HL-60 (cell line): ENCODE results near the gene MBD5.
"Not testable (repeated sequence)": the region's sequence is repeated elsewhere in the genome, so short reads cannot be mapped to it uniquely, and the experiment has no call there.

ENCODE experiments used
- DNase-seq, 2 experiments: peaks; one replicate each; pipeline ENCODE4 v3.0.0-alpha.2; 2010 to 2020; ENCODE audit warnings: low read depth in 1 of 2, low spot score in 1 of 2
- H3K27ac ChIP-seq: fragments of 250-450 bp; sonication (Bioruptor Pico); replicated peaks from 2 replicates; pipeline ENCODE4 v1.5.1; 2020; ENCODE audit warnings: mild to moderate bottlenecking, moderate library complexity
- H3K27me3 ChIP-seq: fragments of 250-450 bp; sonication (Bioruptor Pico); 2 replicates; pipeline ENCODE4 v1.5.1; 2021; ENCODE audit warnings: mild to moderate bottlenecking, moderate library complexity; ENCODE audit not compliant: insufficient read depth, poor library complexity, severe bottlenecking
- H3K4me3 ChIP-seq: replicated peaks from 2 replicates; pipeline ENCODE4 v1.5.1; 2011; ENCODE audit warnings: mild to moderate bottlenecking, control low read depth, low read length; ENCODE audit not compliant: insufficient read depth
- GABPA ChIP-seq: IDR thresholded peaks from 2 replicates; pipeline ENCODE4 v1.6.1; 2012; ENCODE audit warnings: low read depth
- POLR2AphosphoS5 ChIP-seq: IDR thresholded peaks from 2 replicates; pipeline ENCODE4 v1.6.1; 2012; ENCODE audit warnings: low read depth
- SPI1 ChIP-seq: IDR thresholded peaks from 2 replicates; pipeline ENCODE4 v1.6.1; 2012; ENCODE audit warnings: low read depth, mild to moderate bottlenecking, borderline replicate concordance
- TF ChIP-seq, protein P1 (sequence below): IDR thresholded peaks from one replicate; pipeline ENCODE4 v1.5.1; 2011; ENCODE audit warnings: low read length, control low read depth, inconsistent platforms; ENCODE audit not compliant: insufficient read depth
- TF ChIP-seq, protein P2 (sequence below): IDR thresholded peaks from 2 replicates; pipeline ENCODE4 v1.6.1; 2012; ENCODE audit warnings: low read depth; ENCODE audit not compliant: insufficient replicate concordance

MBD5 gene

GRCh38 chr2:147998203-147998602 lies 22.7 kb upstream of the MBD5 start:
- Histone ChIP-seq H3K4me3 (no peak overlapping the region), H3K27ac (no peak overlapping the region), H3K27me3 (no peaks in the 10 kb centered on the region)
- no peak for DNase-seq
- no peak for TF ChIP-seq POLR2AphosphoS5
- TF ChIP-seq, protein P1, sequence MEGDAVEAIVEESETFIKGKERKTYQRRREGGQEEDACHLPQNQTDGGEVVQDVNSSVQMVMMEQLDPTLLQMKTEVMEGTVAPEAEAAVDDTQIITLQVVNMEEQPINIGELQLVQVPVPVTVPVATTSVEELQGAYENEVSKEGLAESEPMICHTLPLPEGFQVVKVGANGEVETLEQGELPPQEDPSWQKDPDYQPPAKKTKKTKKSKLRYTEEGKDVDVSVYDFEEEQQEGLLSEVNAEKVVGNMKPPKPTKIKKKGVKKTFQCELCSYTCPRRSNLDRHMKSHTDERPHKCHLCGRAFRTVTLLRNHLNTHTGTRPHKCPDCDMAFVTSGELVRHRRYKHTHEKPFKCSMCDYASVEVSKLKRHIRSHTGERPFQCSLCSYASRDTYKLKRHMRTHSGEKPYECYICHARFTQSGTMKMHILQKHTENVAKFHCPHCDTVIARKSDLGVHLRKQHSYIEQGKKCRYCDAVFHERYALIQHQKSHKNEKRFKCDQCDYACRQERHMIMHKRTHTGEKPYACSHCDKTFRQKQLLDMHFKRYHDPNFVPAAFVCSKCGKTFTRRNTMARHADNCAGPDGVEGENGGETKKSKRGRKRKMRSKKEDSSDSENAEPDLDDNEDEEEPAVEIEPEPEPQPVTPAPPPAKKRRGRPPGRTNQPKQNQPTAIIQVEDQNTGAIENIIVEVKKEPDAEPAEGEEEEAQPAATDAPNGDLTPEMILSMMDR, result no peak
- TF ChIP-seq, protein P2, sequence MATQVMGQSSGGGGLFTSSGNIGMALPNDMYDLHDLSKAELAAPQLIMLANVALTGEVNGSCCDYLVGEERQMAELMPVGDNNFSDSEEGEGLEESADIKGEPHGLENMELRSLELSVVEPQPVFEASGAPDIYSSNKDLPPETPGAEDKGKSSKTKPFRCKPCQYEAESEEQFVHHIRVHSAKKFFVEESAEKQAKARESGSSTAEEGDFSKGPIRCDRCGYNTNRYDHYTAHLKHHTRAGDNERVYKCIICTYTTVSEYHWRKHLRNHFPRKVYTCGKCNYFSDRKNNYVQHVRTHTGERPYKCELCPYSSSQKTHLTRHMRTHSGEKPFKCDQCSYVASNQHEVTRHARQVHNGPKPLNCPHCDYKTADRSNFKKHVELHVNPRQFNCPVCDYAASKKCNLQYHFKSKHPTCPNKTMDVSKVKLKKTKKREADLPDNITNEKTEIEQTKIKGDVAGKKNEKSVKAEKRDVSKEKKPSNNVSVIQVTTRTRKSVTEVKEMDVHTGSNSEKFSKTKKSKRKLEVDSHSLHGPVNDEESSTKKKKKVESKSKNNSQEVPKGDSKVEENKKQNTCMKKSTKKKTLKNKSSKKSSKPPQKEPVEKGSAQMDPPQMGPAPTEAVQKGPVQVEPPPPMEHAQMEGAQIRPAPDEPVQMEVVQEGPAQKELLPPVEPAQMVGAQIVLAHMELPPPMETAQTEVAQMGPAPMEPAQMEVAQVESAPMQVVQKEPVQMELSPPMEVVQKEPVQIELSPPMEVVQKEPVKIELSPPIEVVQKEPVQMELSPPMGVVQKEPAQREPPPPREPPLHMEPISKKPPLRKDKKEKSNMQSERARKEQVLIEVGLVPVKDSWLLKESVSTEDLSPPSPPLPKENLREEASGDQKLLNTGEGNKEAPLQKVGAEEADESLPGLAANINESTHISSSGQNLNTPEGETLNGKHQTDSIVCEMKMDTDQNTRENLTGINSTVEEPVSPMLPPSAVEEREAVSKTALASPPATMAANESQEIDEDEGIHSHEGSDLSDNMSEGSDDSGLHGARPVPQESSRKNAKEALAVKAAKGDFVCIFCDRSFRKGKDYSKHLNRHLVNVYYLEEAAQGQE, result no peak
- TF ChIP-seq SPI1, result no peak
- no peak for TF ChIP-seq GABPA

DNA sequence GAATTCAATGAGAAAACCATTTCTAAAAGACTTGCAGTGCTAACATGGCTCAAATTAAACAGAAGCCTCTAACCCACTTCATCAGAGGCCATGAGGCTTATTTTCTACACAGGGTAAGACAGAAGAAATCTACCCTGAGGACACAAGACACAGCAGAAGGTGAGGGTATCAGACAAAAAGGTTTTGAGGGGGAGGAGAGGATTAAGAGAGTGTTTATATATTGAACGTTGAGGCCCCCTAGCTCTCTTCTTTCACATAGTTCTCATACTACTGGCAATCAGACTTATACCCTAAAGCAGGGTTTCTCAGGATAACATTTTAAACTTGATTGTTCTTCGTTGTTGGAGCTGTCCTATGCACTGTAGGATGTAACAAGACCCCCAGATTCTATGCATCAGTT lies 21.8 kb upstream of the MBD5 start:
- no peak for DNase-seq
- no peaks in the 10 kb centered on the region for H3K27me3 ChIP-seq
- no peak overlapping the region for H3K27ac ChIP-seq
- no peak for TF ChIP-seq SPI1
- TF ChIP-seq GABPA, result no peak
- no peak for TF ChIP-seq POLR2AphosphoS5
- TF ChIP-seq, protein P1, result no peak
- TF ChIP-seq, protein P2, result no peak
- H3K4me3 ChIP-seq, result no peak overlapping the region

GRCh38 chr2:148000095-148000494 lies 20.8 kb upstream of the MBD5 start:
- no peak for DNase-seq
- H3K27me3 ChIP-seq, result no peaks in the 10 kb centered on the region
- no peak overlapping the region for H3K4me3 ChIP-seq
- TF ChIP-seq SPI1 (no peak), GABPA (no peak), POLR2AphosphoS5 (no peak)
- TF ChIP-seq, protein P1, result no peak
- TF ChIP-seq, protein P2, result no peak
- no peak overlapping the region for H3K27ac ChIP-seq

- H3K27ac ChIP-seq, DNase-seq, H3K27me3 ChIP-seq, H3K4me3 ChIP-seq: not testable (repeated sequence)
Measured at GRCh38 chr2:148002420-148002819, 18.5 kb upstream of the MBD5 start.
